IMR-90 (cell line): ENCODE results near the gene IVNS1ABP. TPM values are rescaled to one million over a fixed set of nuclear protein-coding genes. Genes with fewer than 3 reads are reported as not detected.

Experiments used
- ATAC-seq: fragments of 200-7000 bp; cut with Tn5 transposase; 2 replicates; pipeline ENCODE4 v1.9.1; 2020; ENCODE audit warnings: low read depth, mild to moderate bottlenecking, moderate library complexity
- BruUV-seq: library from RNA; stranded (reverse); fragments of 400-500 nt; replicated peaks from 2 replicates; lab custom pipeline; 2021; lab: Mats Ljungman, UMichigan
- CTCF ChIA-PET: fragments of 300-600 bp; formaldehyde crosslinking; extraction: SDS; loops from one replicate; lab custom pipeline; 2021; ENCODE audit warnings: antibody characterized with exemption; lab: Yijun Ruan, JAX
- POLR2A ChIA-PET: fragments of 300-600 bp; sonication (Branson Sonifier 250); formaldehyde crosslinking; loops from one replicate; lab custom pipeline; 2022; ENCODE audit warnings: antibody characterized with exemption; ENCODE audit not compliant: unreplicated experiment; lab: Charles Lee
- DNase-seq: peaks from one replicate; pipeline ENCODE4 v3.0.0; 2013
- H2AFZ ChIP-seq: replicated peaks from 2 replicates; pipeline ENCODE3; 2013; ENCODE audit warnings: low read length, mild to moderate bottlenecking; ENCODE audit not compliant: poor library complexity
- H2AK5ac ChIP-seq: 2 replicates; pipeline ENCODE4 v1.6.1; 2013; ENCODE audit warnings: low read depth, low read length, inconsistent platforms
- H2AK9ac ChIP-seq: replicated peaks from 2 replicates; pipeline ENCODE3; 2013; ENCODE audit warnings: mild to moderate bottlenecking, low read depth, low read length, moderate library complexity; ENCODE audit not compliant: poor library complexity
- H2BK120ac ChIP-seq: 2 replicates; pipeline ENCODE4 v1.6.1; 2013; ENCODE audit warnings: low read depth, low read length, inconsistent platforms
- H2BK15ac ChIP-seq: 3 replicates; pipeline ENCODE4 v1.6.1; 2013; ENCODE audit warnings: low read depth, low read length, inconsistent platforms
- H2BK20ac ChIP-seq: 2 replicates; pipeline ENCODE4 v1.6.1; 2013; ENCODE audit warnings: low read depth, mild to moderate bottlenecking, inconsistent platforms, low read length, moderate library complexity
- H2BK5ac ChIP-seq: 2 replicates; pipeline ENCODE4 v1.6.1; 2013; ENCODE audit warnings: mild to moderate bottlenecking, low read depth, low read length, inconsistent platforms; ENCODE audit not compliant: poor library complexity, severe bottlenecking
- H3K14ac ChIP-seq: replicated peaks from 2 replicates; pipeline ENCODE4 v1.6.1; 2013; ENCODE audit warnings: low read depth, low read length, inconsistent platforms
- H3K18ac ChIP-seq: 2 replicates; pipeline ENCODE4 v1.6.1; 2013; ENCODE audit warnings: low read depth, low read length, control low read depth
- H3K23ac ChIP-seq: 2 replicates; pipeline ENCODE4 v1.6.1; 2013; ENCODE audit warnings: low read depth, low read length, inconsistent platforms
- H3K27ac ChIP-seq: 2 replicates; pipeline ENCODE4 v1.5.1; 2013; ENCODE audit warnings: mild to moderate bottlenecking, control low read depth, low read length; ENCODE audit not compliant: insufficient read depth
- H3K27me3 ChIP-seq: 2 replicates; pipeline ENCODE4 v1.6.1; 2013; ENCODE audit warnings: low read length; ENCODE audit not compliant: control insufficient read depth, insufficient read depth
- H3K36me3 ChIP-seq: 2 replicates; pipeline ENCODE4 v1.6.1; 2013; ENCODE audit warnings: low read length, mixed read lengths; ENCODE audit not compliant: control insufficient read depth, insufficient read depth
- H3K4ac ChIP-seq: 2 replicates; pipeline ENCODE4 v1.6.1; 2013; ENCODE audit warnings: low read depth, low read length, inconsistent platforms
- H3K4me1 ChIP-seq: 2 replicates; pipeline ENCODE4 v1.6.1; 2013; ENCODE audit warnings: low read length, mixed read lengths; ENCODE audit not compliant: control insufficient read depth, insufficient read depth
- H3K4me2 ChIP-seq: 2 replicates; pipeline ENCODE4 v1.6.1; 2013; ENCODE audit warnings: low read depth, mild to moderate bottlenecking, control low read depth, low read length, moderate library complexity
- H3K4me3 ChIP-seq: 2 replicates; pipeline ENCODE4 v1.5.1; 2013; ENCODE audit warnings: low read depth, mild to moderate bottlenecking, control low read depth, low read length, moderate library complexity; ENCODE audit not compliant: insufficient read depth
- H3K56ac ChIP-seq: 2 replicates; pipeline ENCODE4 v1.6.1; 2013; ENCODE audit warnings: low read length, inconsistent platforms; ENCODE audit not compliant: insufficient read depth; ENCODE audit errors: extremely low read depth
- H3K79me1 ChIP-seq, 2 experiments: 2 replicates each; pipeline ENCODE4 v1.6.1; 2013; ENCODE audit warnings: low read length in 2 of 2, inconsistent platforms in 1 of 2, low read depth in 1 of 2
- H3K9ac ChIP-seq: 2 replicates; pipeline ENCODE4 v1.6.1; 2013; ENCODE audit warnings: low read depth, low read length, control low read depth
- H3K9me1 ChIP-seq: 2 replicates; pipeline ENCODE4 v1.6.1; 2013; ENCODE audit warnings: low read length, inconsistent platforms; ENCODE audit not compliant: insufficient read depth
- H3K9me3 ChIP-seq: 2 replicates; pipeline ENCODE4 v1.6.1; 2013; ENCODE audit warnings: low read length; ENCODE audit not compliant: control insufficient read depth, insufficient read depth
- H4K20me1 ChIP-seq: 2 replicates; pipeline ENCODE4 v1.6.1; 2013; ENCODE audit warnings: low read length, inconsistent platforms; ENCODE audit not compliant: insufficient read depth
- H4K5ac ChIP-seq: 2 replicates; pipeline ENCODE4 v1.6.1; 2013; ENCODE audit warnings: mild to moderate bottlenecking, low read depth, low read length, control low read depth
- H4K8ac ChIP-seq, 2 experiments: 2 replicates each; pipeline ENCODE4 v1.6.1; 2013; ENCODE audit warnings: low read depth in 2 of 2, low read length in 2 of 2, control low read depth in 1 of 2, inconsistent platforms in 1 of 2
- H4K91ac ChIP-seq: 2 replicates; pipeline ENCODE4 v1.6.1; 2013; ENCODE audit warnings: low read depth, low read length, inconsistent platforms; ENCODE audit not compliant: insufficient read depth
- BHLHE40 ChIP-seq: fragments of 150-350 bp; IDR thresholded peaks from 2 replicates; pipeline ENCODE4 v1.6.1; 2016; ENCODE audit warnings: mild to moderate bottlenecking, low read depth, low read length
- CEBPB ChIP-seq: IDR thresholded peaks from 2 replicates; pipeline ENCODE4 v1.6.1; 2012; ENCODE audit warnings: low read depth, low read length, improper control_type of control experiment
- CHD1 ChIP-seq: IDR thresholded peaks from 2 replicates; pipeline ENCODE4 v1.6.1; 2012; ENCODE audit warnings: low read depth, low read length, improper control_type of control experiment
- CTCF ChIP-seq: conservative IDR thresholded peaks from 2 replicates; pipeline ENCODE4 v1.5.1; 2012; ENCODE audit warnings: mild to moderate bottlenecking, low read depth, low read length, improper control_type of control experiment
- FOS ChIP-seq: fragments of 150-350 bp; IDR thresholded peaks from 2 replicates; pipeline ENCODE4 v1.6.1; 2016; ENCODE audit warnings: low read depth, low read length
- MAFK ChIP-seq: IDR thresholded peaks from 2 replicates; pipeline ENCODE4 v1.6.1; 2012; ENCODE audit warnings: low read depth, low read length, improper control_type of control experiment
- MAZ ChIP-seq: IDR thresholded peaks from 2 replicates; pipeline ENCODE4 v1.6.1; 2012; ENCODE audit warnings: low read depth, mild to moderate bottlenecking, low read length, improper control_type of control experiment, moderate library complexity, borderline replicate concordance
- NFE2L2 ChIP-seq: fragments of 150-350 bp; IDR thresholded peaks from 2 replicates; pipeline ENCODE4 v1.6.1; 2016; ENCODE audit warnings: low read depth, mild to moderate bottlenecking, low read length
- RAD21 ChIP-seq: IDR thresholded peaks from 2 replicates; pipeline ENCODE4 v1.6.1; 2012; ENCODE audit warnings: low read length, improper control_type of control experiment
- RCOR1 ChIP-seq: IDR thresholded peaks from 2 replicates; pipeline ENCODE4 v1.6.1; 2012; ENCODE audit warnings: mild to moderate bottlenecking, low read length, improper control_type of control experiment; ENCODE audit not compliant: insufficient replicate concordance
- SMC3 ChIP-seq: fragments of 150-350 bp; IDR thresholded peaks from 2 replicates; pipeline ENCODE4 v1.6.1; 2016; ENCODE audit warnings: low read depth, mild to moderate bottlenecking, antibody characterized with exemption, low read length, moderate library complexity
- USF2 ChIP-seq: fragments of 150-350 bp; IDR thresholded peaks from 2 replicates; pipeline ENCODE4 v1.6.1; 2017; ENCODE audit warnings: mild to moderate bottlenecking, antibody characterized with exemption, low read length, low read depth
- WGBS, 2 experiments: methylation state at CpG; one replicate each; pipeline versions ENCODE4 v1.1.5 to v1.1.7; 2013; ENCODE audit warnings: missing lambda C conversion rate in 2 of 2; ENCODE audit not compliant: insufficient read length in 1 of 2; ENCODE audit errors: extremely low coverage in 2 of 2; 5-methylcytosine and 5-hydroxymethylcytosine counted together
- dilution Hi-C: fragments of 300-500 bp; cut with HindIII; formaldehyde crosslinking; loops from one replicate; pipeline ENCODE4 v1.14.3; 2018; ENCODE audit warnings: low sequenced_read_pairs; ENCODE audit not compliant: unreplicated experiment
- in situ Hi-C: fragments of 300-500 bp; cut with MboI; formaldehyde crosslinking; loops from 3 replicates; pipeline ENCODE4 v1.14.3; 2019; ENCODE audit warnings: low sequenced_read_pairs, inconsistent platforms, mixed read lengths
- intact Hi-C: fragments of 100-400 bp; cut with micrococcal nuclease; formaldehyde crosslinking; loops from 2 replicates; pipeline ENCODE4 v1.10.0; 2022
- polyA plus RNA-seq, 3 experiments: library from polyadenylated mRNA; depleted of rRNA; stranded (reverse); fragments of >200 nt; gene quantifications; 2 replicates each; pipeline ENCODE4 v1.2.3, GENCODE V29; 2012; ENCODE audit warnings: low replicate concordance in 1 of 3
- total RNA-seq: library from RNA; depleted of rRNA; stranded (reverse); fragments of >200 nt; gene quantifications from 2 replicates; pipeline ENCODE4 v1.2.3, GENCODE V29; 2012

IVNS1ABP gene
- total and polyA plus RNA-seq, 2 of the 4 experiments (the other 2 are of a cell fraction): 21.8 to 26.7 TPM

GRCh38 chr1:185324118-185324517 lies 7.1 kb upstream of the IVNS1ABP start:
- no peak overlapping the region for H3K9ac ChIP-seq
- no peaks in the 10 kb centered on the region for H3K27me3 ChIP-seq
- H2AK5ac ChIP-seq: no peak overlapping the region
- no peak overlapping the region for H3K14ac ChIP-seq
- H4K5ac ChIP-seq: no peak overlapping the region
- no peak overlapping the region for H3K4me2 ChIP-seq
- no peak overlapping the region for H3K27ac ChIP-seq
- ChIA-PET POLR2A (no interaction called here), CTCF (interaction anchor here (1.0 kb wide), 1 partner anchor 272 kb away, joined by 3 read pairs; no protein-coding TSS in a partner anchor)
- TF ChIP-seq SMC3: no peak
- no peak for TF ChIP-seq FOS
- TF ChIP-seq RCOR1: no peak
- no peak for TF ChIP-seq MAZ
- no peak for TF ChIP-seq BHLHE40
- no peak for TF ChIP-seq RAD21
- TF ChIP-seq CEBPB: no peak
- TF ChIP-seq CTCF: no peak
- TF ChIP-seq NFE2L2: no peak
- TF ChIP-seq MAFK: no peak
- no peak for TF ChIP-seq CHD1
- no peak for TF ChIP-seq USF2
- BruUV-seq: no TSS peak
- H4K20me1 ChIP-seq: no peaks in the 10 kb centered on the region
- H2BK15ac ChIP-seq: no peak overlapping the region
- dilution Hi-C loops: no loop called here
- H2BK5ac ChIP-seq: no peak overlapping the region
- H4K91ac ChIP-seq: no peak overlapping the region
- H3K9me1 ChIP-seq: no peaks in the 10 kb centered on the region
- H3K23ac ChIP-seq: no peak overlapping the region
- WGBS, 2 experiments: 100% methylated on average over 2 of the region's 3 CpGs; no CpG with 5 or more reads in 1 of the 2 experiments
- H3K56ac ChIP-seq: no peak overlapping the region
- H3K9me3 ChIP-seq: no peaks in the 10 kb centered on the region
- DNase-seq (no peak), ATAC-seq (no peak)
- no peak overlapping the region for H4K8ac ChIP-seq
- H3K4ac ChIP-seq: no peak overlapping the region
- H2AFZ ChIP-seq: no peak overlapping the region
- in situ Hi-C loops: no loop called here
- no peak overlapping the region for H2AK9ac ChIP-seq
- H3K18ac ChIP-seq: no peak overlapping the region
- H3K79me1 ChIP-seq: no peaks in the 10 kb centered on the region
- no peaks in the 10 kb centered on the region for H3K4me1 ChIP-seq
- no peaks in the 10 kb centered on the region for H3K36me3 ChIP-seq
- intact Hi-C loops: no loop called here
- H2BK20ac ChIP-seq: no peak overlapping the region
- H3K4me3 ChIP-seq: no peak overlapping the region
- no peak overlapping the region for H2BK120ac ChIP-seq
